Activated B cell treated with CpG ODN at 0.5 μM for 24 hours (primary cell): ENCODE data around the gene NUDT22. TPM values are rescaled to one million over a fixed set of nuclear protein-coding genes. Genes with fewer than 3 reads are reported as not detected.

Source experiments
- ATAC-seq: fragments of 200-7000 bp; cut with Tn5 transposase; one replicate; pipeline ENCODE4 v1.10.0; 2021; ENCODE audit warnings: low read depth, mild to moderate bottlenecking, moderate library complexity
- CTCF ChIA-PET: fragments of 350-600 bp; sonication (Branson Sonifier 250); formaldehyde crosslinking; loops from one replicate; lab custom pipeline; 2021; ENCODE audit warnings: antibody characterized with exemption; lab: Charles Lee
- POLR2A ChIA-PET: fragments of 350-600 bp; sonication (Branson Sonifier 250); formaldehyde crosslinking; loops from one replicate; lab custom pipeline; 2021; ENCODE audit warnings: antibody characterized with exemption; lab: Charles Lee
- DNase-seq: peaks from one replicate; pipeline ENCODE4 v3.0.0; 2022
- H3K27ac Mint-ChIP-seq: one replicate; pipeline ENCODE4 v1.8.0; 2020; ENCODE audit warnings: mixed read lengths
- H3K27me3 Mint-ChIP-seq: one replicate; pipeline ENCODE4 v1.8.0; 2021; ENCODE audit warnings: mixed read lengths
- H3K36me3 Mint-ChIP-seq: one replicate; pipeline ENCODE4 v1.8.0; 2021; ENCODE audit warnings: low read depth, mixed read lengths
- H3K4me1 Mint-ChIP-seq: one replicate; pipeline ENCODE4 v1.8.0; 2021; ENCODE audit warnings: mixed read lengths
- H3K4me3 Mint-ChIP-seq: one replicate; pipeline ENCODE4 v1.8.0; 2020; ENCODE audit warnings: mild to moderate bottlenecking, mixed read lengths
- H3K9me3 Mint-ChIP-seq: one replicate; pipeline ENCODE4 v1.8.0; 2020; ENCODE audit warnings: mixed read lengths
- intact Hi-C: fragments of 100-400 bp; cut with micrococcal nuclease; formaldehyde crosslinking; loops from one replicate; pipeline ENCODE4 v1.15.1; 2024
- total RNA-seq: library from RNA; stranded (reverse); gene quantifications from 2 replicates; pipeline ENCODE4 v1.2.3, GENCODE V29; 2022
- TF ChIP-seq, protein P1 (sequence below): fragments of 200-600 bp; IDR thresholded peaks from one replicate; pipeline ENCODE4 v1.8.0; 2022; ENCODE audit warnings: antibody characterized with exemption, mild to moderate bottlenecking

NUDT22 gene
- total RNA-seq, 1 donor from 2014 or later: 95.3 TPM

DNA sequence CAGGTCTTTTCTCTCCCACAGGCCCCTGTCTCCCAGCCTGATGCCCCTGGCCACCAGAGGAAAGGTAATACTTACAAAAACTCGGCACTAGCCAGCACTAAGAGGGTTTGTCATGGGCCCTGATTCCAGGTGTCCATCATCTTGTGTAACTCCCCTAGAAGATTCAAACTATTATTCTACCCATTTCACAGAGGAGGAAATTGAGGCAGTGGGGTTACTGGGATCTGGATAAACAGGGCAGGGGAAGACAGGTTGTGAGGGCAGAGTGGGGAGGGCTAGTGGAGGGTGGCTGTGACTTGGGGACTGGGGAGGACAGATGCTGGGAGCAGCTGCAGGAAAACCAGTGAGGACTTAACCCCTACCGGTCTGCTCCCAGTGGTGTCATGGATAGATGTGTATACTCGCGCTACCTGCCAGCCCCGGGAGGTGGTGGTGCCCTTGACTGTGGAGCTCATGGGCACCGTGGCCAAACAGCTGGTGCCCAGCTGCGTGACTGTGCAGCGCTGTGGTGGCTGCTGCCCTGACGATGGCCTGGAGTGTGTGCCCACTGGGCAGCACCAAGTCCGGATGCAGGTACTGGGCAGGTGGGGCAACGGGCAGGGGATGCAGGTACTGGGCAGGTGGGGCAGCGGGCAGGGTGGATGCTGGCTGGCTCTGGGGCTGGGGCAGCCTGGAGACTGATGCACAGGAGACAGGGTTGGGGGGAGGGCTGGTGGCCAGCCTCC, 9.5 kb downstream of the NUDT22 start:
- CTCF ChIA-PET: no interaction called here
- Mint-ChIP-seq H3K36me3 (peaks cover 36% of the 10 kb centered on the region), H3K27ac (peak overlapping the region; percentile 93), H3K4me1 (peaks cover 80% of the 10 kb centered on the region), H3K9me3 (no peaks in the 10 kb centered on the region), H3K27me3 (no peaks in the 10 kb centered on the region), H3K4me3 (peak overlapping the region; percentile 90)
- DNase-seq (no peak), ATAC-seq (no peak)
- intact Hi-C loops: loop anchor here (1.0 kb wide), 1 partner anchor 35 kb away; no protein-coding TSS in a partner anchor
- TF ChIP-seq, protein P1, sequence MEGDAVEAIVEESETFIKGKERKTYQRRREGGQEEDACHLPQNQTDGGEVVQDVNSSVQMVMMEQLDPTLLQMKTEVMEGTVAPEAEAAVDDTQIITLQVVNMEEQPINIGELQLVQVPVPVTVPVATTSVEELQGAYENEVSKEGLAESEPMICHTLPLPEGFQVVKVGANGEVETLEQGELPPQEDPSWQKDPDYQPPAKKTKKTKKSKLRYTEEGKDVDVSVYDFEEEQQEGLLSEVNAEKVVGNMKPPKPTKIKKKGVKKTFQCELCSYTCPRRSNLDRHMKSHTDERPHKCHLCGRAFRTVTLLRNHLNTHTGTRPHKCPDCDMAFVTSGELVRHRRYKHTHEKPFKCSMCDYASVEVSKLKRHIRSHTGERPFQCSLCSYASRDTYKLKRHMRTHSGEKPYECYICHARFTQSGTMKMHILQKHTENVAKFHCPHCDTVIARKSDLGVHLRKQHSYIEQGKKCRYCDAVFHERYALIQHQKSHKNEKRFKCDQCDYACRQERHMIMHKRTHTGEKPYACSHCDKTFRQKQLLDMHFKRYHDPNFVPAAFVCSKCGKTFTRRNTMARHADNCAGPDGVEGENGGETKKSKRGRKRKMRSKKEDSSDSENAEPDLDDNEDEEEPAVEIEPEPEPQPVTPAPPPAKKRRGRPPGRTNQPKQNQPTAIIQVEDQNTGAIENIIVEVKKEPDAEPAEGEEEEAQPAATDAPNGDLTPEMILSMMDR: no peak
- POLR2A ChIA-PET: interaction anchor here (1.3 to 2.0 kb wide), 4 partner anchors 9 to 50 kb away, joined by 4 to 11 read pairs (median 6); partner anchors contain the start of genes NUDT22, STIP1 and TRPT1

DNA sequence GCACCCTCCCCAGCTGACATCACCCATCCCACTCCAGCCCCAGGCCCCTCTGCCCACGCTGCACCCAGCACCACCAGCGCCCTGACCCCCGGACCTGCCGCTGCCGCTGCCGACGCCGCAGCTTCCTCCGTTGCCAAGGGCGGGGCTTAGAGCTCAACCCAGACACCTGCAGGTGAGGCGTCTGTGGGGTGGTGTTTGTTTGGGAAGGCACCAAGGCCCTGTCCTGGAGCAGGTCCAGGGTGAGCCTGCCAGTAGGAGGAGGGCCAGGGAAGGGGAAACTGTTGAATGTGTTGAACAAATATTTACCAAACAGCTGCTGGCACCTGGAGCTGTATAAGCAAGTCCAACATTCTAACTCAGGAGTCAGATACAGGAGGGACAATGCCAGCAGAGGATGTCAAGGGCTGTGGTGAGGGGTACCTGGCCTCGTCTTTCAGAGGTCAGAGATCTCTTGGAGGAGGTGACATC, 11.4 kb downstream of the NUDT22 start:
- H3K27ac Mint-ChIP-seq: peak overlapping the region; percentile 98

DNA sequence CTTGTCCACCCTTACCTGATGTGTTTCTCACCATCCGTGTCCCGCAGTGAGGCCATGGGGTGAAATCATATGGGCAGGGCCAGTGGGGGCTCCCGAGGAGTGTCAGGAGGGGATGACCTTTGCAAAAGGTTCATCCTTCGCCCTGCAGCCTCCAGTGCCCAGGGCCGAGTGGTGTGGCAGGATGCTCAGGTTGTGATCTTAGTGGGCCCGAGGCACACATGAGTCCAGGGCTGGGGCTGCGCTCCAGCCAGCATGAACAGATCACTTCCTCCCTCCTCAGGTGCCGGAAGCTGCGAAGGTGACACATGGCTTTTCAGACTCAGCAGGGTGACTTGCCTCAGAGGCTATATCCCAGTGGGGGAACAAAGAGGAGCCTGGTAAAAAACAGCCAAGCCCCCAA, 12.0 kb downstream of the NUDT22 start:
- ChIA-PET CTCF (interaction anchor here (0.6 kb wide), 1 partner anchor 40 kb away, joined by 3 read pairs; no protein-coding TSS in a partner anchor), POLR2A (interaction anchor here (0.7 to 5.9 kb wide), 5 partner anchors 7 to 32 kb away, joined by 4 to 60 read pairs (median 6); partner anchors contain the start of genes DNAJC4, FERMT3, NUDT22 and TRPT1)
- ATAC-seq (no peak), DNase-seq (no peak)
- no peaks in the 10 kb centered on the region for H3K27me3 Mint-ChIP-seq
- H3K4me3 Mint-ChIP-seq: no peak overlapping the region
- intact Hi-C loops: no loop called here
- H3K36me3 Mint-ChIP-seq: peaks cover 43% of the 10 kb centered on the region
- peak overlapping the region; percentile 98 for H3K27ac Mint-ChIP-seq
- no peaks in the 10 kb centered on the region for H3K9me3 Mint-ChIP-seq
- TF ChIP-seq, protein P1: no peak
- peaks cover 73% of the 10 kb centered on the region for H3K4me1 Mint-ChIP-seq

More for the DNA sequence above, 11.4 kb downstream of the NUDT22 start:
- Mint-ChIP-seq H3K27me3 (no peaks in the 10 kb centered on the region), H3K4me3 (no peak overlapping the region), H3K9me3 (no peaks in the 10 kb centered on the region), H3K4me1 (peaks cover 73% of the 10 kb centered on the region), H3K36me3 (peaks cover 39% of the 10 kb centered on the region)
- no peak for DNase-seq
- ChIA-PET CTCF (interaction anchor here (0.6 kb wide), 1 partner anchor 39 kb away, joined by 3 read pairs; no protein-coding TSS in a partner anchor), POLR2A (interaction anchor here (0.8 to 1.5 kb wide), 5 partner anchors 11 to 68 kb away, joined by 3 to 5 read pairs (median 4); partner anchors contain the start of genes ESRRA, FERMT3, NUDT22 and TRPT1)
- intact Hi-C loops: no loop called here
- TF ChIP-seq, protein P1: no peak
- no peak for ATAC-seq

DNA sequence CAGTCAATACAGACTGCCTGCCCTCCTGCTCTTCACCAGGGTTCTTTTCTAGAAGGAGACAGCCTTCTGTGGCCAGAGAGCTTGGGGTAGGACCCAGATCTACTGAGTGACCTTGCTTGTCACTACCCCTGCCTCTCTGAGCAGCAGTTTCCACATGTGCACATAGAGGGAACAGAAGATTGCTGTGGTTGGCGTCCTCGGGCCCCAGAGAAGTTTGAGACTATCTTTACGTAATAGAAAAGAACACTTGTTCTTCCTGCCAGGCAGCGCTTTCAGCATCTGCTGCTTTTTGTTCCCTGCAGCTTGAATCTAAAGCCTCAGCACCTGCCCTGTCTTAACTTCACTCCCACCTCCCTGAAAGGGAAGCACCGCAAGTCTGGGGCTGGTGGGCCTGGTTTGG, 12.9 kb downstream of the NUDT22 start:
- CTCF ChIA-PET: no interaction called here
- ATAC-seq: no peak
- H3K4me3 Mint-ChIP-seq: no peak overlapping the region
- peaks cover 52% of the 10 kb centered on the region for H3K36me3 Mint-ChIP-seq
- POLR2A ChIA-PET: interaction anchor here (0.6 to 5.9 kb wide), 4 partner anchors 8 to 24 kb away, joined by 4 to 60 read pairs (median 13); partner anchors contain the start of genes DNAJC4, NUDT22 and TRPT1
- peak overlapping the region; percentile 98 for H3K27ac Mint-ChIP-seq
- peaks cover 74% of the 10 kb centered on the region for H3K4me1 Mint-ChIP-seq
- no peak for DNase-seq
- intact Hi-C loops: no loop called here
- TF ChIP-seq, protein P1: no peak
- H3K9me3 Mint-ChIP-seq: no peaks in the 10 kb centered on the region
- H3K27me3 Mint-ChIP-seq: no peaks in the 10 kb centered on the region
